Stimulated activated memory B cell treated with anti-CD40 and anti-IgM and Interleukin-4, amounts not matched to agents 10 μg/mL and 1 μg/mL and 100 μg/mL, for 72 hours (primary cell): Measurements from ENCODE around the gene FAM184B.

Experiments
- ATAC-seq: fragments of 150-1000 bp; cut with Tn5 transposase; 2 replicates; pipeline ENCODE4 v1.10.0; 2021
- H3K27ac Mint-ChIP-seq: one replicate; pipeline ENCODE4 v1.8.0; 2022; ENCODE audit warnings: mild to moderate bottlenecking, mixed read lengths
- H3K27me3 Mint-ChIP-seq: one replicate; pipeline ENCODE4 v1.8.0; 2022; ENCODE audit warnings: mixed read lengths
- H3K36me3 Mint-ChIP-seq: one replicate; pipeline ENCODE4 v1.8.0; 2022; ENCODE audit warnings: mixed read lengths
- H3K4me1 Mint-ChIP-seq: one replicate; pipeline ENCODE4 v1.8.0; 2022; ENCODE audit warnings: mixed read lengths
- H3K4me3 Mint-ChIP-seq: one replicate; pipeline ENCODE4 v1.8.0; 2022; ENCODE audit warnings: mild to moderate bottlenecking, moderate library complexity, mixed read lengths
- H3K9me3 Mint-ChIP-seq: one replicate; pipeline ENCODE4 v1.8.0; 2022; ENCODE audit warnings: mixed read lengths

FAM184B gene

DNA sequence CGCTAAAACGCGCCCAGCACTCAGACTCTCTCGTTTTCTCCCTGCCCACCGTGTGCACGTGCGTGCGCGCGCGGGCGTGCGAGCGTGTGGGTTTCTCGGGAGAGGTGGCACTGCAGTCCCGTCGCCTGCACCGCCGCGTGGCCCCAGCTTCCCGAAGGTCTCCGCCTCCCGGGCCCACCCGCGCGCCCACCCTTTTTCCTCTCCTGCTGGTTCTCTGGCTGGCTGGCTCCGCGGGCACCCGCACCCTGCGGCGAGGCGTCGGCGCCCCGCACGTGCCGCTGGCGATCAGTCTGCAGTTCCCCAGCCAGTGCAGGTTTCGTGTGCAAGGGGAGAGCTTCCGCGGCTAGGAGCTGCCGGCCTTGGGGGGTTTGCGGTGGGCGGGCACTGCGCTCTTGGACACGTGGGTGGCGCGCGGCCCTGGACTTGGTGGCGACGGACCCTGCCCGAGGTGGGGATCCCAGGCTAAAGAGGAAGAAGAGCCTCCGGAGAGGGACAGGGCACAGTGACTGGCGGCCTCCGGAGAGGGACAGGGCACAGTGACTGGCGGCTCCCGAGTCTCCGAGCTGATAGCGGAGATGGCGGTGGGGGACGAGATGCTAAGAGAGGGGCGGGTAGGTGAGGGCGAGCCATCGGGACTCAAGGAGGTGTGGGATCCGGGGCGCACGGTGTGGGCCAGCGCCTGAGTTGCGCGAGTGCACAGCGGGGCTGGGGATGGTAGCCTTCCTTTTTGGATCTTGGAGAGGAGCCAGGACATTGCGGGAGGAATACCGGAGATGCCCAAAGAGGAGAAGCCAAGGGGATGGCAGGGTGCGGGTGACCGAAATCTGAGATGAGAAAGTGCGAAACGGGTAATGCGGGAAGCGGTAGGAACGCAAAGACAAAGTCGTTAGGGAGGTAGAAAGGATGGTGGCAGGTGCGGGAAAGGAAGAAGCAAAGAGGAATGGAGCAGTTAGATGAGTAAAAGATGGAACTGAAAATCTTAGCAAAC lies at the start of gene FAM184B:
Gene FAM184B (minus strand): TSS at position 322 of the 988 bp plus-strand sequence. CDS start 322 bp downstream, outside the sequence.
- H3K9me3 Mint-ChIP-seq: no peaks in the 10 kb centered on the region
- no peak for ATAC-seq
- peak within 1 kb of the TSS; percentile 51 for H3K4me3 Mint-ChIP-seq
- no peak within 1 kb of the TSS for H3K27ac Mint-ChIP-seq
- peaks cover 11% of the 10 kb centered on the region for H3K4me1 Mint-ChIP-seq
- H3K36me3 Mint-ChIP-seq: no peaks in the 10 kb centered on the region
- H3K27me3 Mint-ChIP-seq: peaks cover 42% of the 10 kb centered on the region

DNA sequence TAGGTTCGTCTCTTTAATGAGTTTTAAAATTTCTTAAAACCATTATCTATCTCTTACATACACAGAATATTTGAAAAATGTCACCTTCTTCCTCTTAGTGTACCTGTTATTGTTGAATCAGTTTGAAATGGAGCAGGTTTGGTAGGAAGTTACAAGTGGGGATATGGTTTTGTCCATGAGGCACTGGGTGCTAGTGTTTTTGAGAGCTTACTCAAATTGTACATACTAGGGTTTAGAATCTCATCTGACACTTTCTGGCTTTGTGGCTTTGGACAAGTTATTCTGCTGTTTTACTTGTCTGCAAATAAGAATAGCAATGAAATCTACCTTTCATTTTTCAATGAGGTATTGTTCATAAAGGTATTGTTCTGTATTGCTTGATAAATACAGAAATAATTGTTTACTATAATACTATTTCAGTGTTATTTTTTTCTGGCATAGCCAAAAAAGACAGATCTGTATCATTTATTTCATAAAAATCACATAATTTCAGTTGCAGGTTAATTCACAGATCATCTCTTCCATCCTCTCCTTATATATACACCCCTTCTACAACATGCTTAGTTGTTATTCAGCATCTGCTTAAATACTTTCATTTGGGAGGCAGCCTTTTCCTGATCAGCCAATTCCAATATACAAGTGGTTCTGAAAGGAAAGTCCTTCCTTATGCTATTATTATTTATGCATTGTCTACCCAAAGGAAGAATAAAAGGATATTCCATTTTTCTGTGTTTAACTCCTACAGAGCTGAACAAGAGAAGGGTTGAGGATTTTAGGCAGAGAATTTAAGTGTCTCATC lies 42.6 kb upstream of the FAM184B start:
- no peak for ATAC-seq
- Mint-ChIP-seq H3K36me3 (no peaks in the 10 kb centered on the region), H3K4me3 (no peak overlapping the region), H3K9me3 (no peaks in the 10 kb centered on the region), H3K27me3 (no peaks in the 10 kb centered on the region), H3K27ac (no peak overlapping the region), H3K4me1 (no peaks in the 10 kb centered on the region)

DNA sequence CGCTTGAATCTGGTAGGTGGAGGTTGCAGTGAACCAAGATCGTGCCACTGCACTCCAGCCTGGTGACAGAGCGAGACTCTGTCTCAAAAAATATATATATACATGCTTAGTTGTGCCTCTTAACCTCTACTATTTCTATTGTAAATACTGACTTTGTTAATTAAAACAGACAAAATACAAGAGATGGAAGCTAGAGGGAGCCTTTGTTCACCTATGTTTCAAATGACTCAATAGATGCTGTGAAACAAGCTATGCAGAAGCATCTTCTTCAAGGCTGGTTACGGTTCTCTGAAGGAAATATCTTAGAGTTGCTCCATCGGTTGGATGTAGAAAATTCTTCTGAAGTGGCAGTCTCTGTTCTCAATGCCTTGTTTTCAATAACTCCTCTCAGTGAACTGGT lies 35.6 kb upstream of the FAM184B start:
- no peak overlapping the region for H3K27ac Mint-ChIP-seq
- no peaks in the 10 kb centered on the region for H3K27me3 Mint-ChIP-seq
- no peaks in the 10 kb centered on the region for H3K36me3 Mint-ChIP-seq
- no peak overlapping the region for H3K4me3 Mint-ChIP-seq
- ATAC-seq: no peak
- H3K9me3 Mint-ChIP-seq: no peaks in the 10 kb centered on the region
- H3K4me1 Mint-ChIP-seq: peaks cover 11% of the 10 kb centered on the region

DNA sequence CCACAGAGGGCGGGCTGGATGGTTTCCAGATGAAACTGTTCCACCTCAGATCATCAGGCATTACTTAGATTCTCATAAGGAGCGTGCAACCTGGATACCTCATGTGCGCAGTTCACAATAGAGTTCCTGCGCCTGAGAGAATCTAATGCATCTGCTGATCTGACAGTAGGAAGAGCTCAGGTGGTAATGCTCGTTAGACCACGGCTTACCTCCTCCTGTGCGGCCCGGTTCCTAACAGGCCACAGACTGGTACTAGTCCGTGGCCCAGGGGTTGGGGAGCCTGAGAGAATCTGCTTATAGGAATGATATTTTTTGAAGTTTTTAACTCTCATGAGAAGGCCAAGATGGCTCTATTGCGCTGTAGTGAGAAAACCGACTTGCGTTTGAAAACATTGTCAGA lies 34.7 kb upstream of the FAM184B start:
- Mint-ChIP-seq H3K4me1 (peaks cover 20% of the 10 kb centered on the region), H3K27ac (no peak overlapping the region), H3K36me3 (no peaks in the 10 kb centered on the region), H3K4me3 (no peak overlapping the region), H3K27me3 (no peaks in the 10 kb centered on the region), H3K9me3 (no peaks in the 10 kb centered on the region)
- no peak for ATAC-seq

DNA sequence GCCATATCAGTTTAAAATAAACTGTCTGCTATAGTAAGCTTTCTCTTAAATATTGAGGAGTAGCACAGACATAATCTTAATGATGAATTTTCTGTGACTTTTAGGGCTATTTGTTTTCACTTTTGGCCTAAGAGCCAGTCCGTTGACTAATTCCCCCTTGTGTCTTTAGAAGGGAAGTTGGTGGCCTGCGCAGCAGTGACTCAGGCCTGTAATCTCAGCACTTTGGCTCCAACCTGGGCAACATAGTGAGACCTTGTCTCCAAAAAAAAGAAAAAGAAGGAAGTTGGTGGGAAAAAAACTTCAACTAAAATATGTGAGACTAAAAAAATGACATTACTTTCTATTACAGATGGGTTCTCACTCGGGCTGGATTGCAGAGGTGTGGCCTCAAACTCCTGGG lies 32.7 kb upstream of the FAM184B start:
- Mint-ChIP-seq H3K36me3 (no peaks in the 10 kb centered on the region), H3K27me3 (no peaks in the 10 kb centered on the region), H3K4me1 (peaks cover 37% of the 10 kb centered on the region), H3K27ac (no peak overlapping the region), H3K4me3 (no peak overlapping the region), H3K9me3 (no peaks in the 10 kb centered on the region)
- ATAC-seq: no peak

DNA sequence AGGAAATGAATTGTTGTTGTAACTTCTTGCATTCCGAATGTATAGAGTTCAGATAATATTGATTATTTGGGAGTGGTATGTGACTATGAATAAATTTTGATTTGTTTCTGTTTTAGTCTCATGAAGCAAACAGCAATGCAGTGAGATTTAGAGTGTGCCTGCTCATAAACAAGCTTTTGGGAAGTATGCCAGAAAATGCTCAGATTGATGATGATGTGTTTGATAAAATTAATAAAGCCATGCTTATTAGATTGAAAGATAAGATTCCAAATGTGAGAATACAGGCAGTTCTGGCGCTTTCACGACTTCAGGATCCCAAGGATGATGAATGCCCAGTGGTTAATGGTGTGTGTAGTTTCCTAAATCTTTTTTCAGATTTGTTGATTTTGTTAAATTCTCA lies 31.4 kb upstream of the FAM184B start:
- Mint-ChIP-seq H3K36me3 (peaks cover under 1% of the 10 kb centered on the region), H3K9me3 (no peaks in the 10 kb centered on the region), H3K27ac (no peak overlapping the region), H3K4me3 (no peak overlapping the region), H3K4me1 (peaks cover 50% of the 10 kb centered on the region), H3K27me3 (no peaks in the 10 kb centered on the region)
- no peak for ATAC-seq

DNA sequence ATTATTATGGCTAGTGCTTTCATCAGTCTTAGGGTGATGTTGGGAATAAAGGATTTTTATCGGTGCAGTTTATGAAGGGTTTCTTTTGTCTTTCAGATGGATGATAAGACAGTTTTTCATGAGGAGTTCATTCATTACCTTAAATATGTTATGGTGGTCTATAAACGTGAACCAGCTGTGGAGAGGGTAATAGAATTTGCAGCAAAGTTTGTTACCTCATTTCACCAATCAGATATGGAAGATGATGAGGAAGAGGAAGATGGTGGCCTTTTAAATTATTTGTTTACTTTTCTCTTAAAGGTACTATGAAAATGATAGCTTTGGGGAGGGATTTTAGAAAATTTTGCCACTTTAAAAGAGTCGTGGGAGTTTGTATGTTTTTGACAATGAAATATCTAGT lies 30.7 kb upstream of the FAM184B start:
- no peak for ATAC-seq
- peak overlapping the region; percentile 38 for H3K4me3 Mint-ChIP-seq
- H3K36me3 Mint-ChIP-seq: peaks cover 6% of the 10 kb centered on the region
- peaks cover 50% of the 10 kb centered on the region for H3K4me1 Mint-ChIP-seq
- no peak overlapping the region for H3K27ac Mint-ChIP-seq
- no peaks in the 10 kb centered on the region for H3K27me3 Mint-ChIP-seq
- no peaks in the 10 kb centered on the region for H3K9me3 Mint-ChIP-seq

DNA sequence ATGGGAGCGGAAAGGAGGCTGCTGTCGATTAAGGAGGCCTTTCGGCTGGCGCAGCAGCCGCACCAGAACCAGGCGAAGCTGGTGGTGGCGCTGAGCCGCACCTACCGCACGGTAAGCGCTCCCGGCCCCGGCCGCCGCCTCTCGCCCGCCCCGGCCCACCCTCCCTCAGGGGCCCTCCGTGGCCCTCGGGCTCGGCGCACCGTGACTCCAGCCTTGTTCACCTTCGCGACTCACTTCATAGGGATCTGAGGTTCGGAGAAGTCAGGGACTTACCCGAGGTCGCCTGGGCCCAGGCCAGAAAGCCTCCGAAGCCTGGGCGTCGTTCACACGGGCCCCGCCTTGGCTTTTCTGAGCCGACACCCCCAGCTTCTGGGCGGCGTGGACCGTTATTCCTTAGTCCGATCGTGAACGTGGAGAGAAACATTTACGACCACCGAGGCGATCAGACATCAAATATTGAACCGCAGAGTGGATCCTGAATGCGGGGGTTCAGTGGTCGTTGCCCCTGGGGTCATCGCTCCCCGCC lies 29.7 kb upstream of the FAM184B start:
- Mint-ChIP-seq H3K36me3 (peaks cover 6% of the 10 kb centered on the region), H3K4me1 (peaks cover 59% of the 10 kb centered on the region), H3K27me3 (no peaks in the 10 kb centered on the region), H3K9me3 (no peaks in the 10 kb centered on the region), H3K27ac (peak overlapping the region; percentile 98), H3K4me3 (peak overlapping the region; percentile 94)
- ATAC-seq: peak; percentile 37

DNA sequence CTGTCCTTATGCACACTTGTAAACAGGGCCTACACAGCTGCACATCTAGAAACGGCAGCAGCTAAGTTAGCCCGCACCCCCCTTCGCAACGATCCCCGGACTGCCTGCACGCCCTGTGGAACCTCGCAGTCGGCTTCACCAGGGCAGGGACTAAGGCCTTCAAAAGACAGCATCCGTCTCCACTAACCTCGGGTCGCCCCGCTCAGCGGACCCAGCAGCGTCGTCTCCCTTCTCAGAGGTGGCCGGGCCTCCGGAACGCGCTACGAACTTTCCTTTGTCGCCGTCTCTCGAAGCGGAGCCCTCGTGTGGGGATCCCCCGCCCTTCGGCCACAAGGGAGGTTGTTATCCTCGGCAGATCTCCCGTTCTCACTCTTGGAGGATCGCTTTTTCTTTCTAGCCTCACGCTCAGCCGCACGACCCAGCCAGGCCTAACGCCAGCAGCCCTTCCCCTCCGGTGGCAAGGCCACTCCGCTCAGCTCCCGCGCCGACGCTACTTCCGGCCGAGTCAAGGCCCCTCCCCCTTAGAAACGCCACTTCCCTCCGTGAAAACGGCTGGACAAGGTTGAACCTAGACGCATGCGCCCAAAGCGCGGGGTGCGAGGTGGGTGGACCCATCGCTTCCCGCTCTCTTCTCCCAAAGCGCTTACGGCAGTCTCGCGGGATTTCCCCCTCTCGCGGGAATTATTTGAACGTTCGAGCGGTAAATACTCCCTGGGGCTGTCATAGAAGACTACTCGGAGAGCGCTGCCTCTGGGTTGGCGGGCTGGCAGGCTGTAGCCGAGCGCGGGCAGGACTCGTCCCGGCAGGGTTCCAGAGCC lies 29.0 kb upstream of the FAM184B start, which contains the start of the genes DCAF16 and NCAPG:
Gene DCAF16 (minus strand): TSS at position 498 of the 818 bp plus-strand sequence. CDS start 6,616 bp downstream, outside the sequence.
Gene NCAPG (plus strand): TSS at position 720 of the 818 bp plus-strand sequence. CDS start 99 bp downstream, outside the sequence.
- H3K36me3 Mint-ChIP-seq: peaks cover 6% of the 10 kb centered on the region
- peak within 1 kb of the TSS; percentile 98 for H3K27ac Mint-ChIP-seq

DNA sequence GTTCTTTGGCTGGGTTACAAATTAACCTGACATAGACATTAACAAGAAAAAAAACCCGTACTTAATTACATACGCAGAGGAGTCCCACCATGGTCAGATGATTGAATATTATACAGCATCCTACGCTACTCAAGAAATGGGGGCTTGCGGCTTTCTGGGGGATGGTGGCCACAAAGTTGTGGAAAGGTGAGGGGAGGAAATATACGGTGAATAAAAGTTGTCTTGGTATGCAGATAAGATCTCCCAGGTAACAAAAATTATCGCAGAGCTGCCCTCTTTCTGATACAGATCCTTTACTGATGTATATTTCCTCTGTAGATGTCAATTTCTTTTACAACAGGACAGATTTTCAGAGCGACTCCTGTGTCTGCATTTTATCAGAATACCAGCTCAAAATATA lies 28.2 kb upstream of the FAM184B start:
- Mint-ChIP-seq H3K9me3 (no peaks in the 10 kb centered on the region), H3K36me3 (peaks cover 6% of the 10 kb centered on the region), H3K27ac (peak overlapping the region; percentile 98), H3K4me1 (peaks cover 66% of the 10 kb centered on the region), H3K4me3 (peak overlapping the region; percentile 94), H3K27me3 (no peaks in the 10 kb centered on the region)
- no peak for ATAC-seq

More for the DNA sequence above, 29.0 kb upstream of the FAM184B start, which contains the start of the genes DCAF16 and NCAPG:
- no peaks in the 10 kb centered on the region for H3K27me3 Mint-ChIP-seq
- H3K9me3 Mint-ChIP-seq: no peaks in the 10 kb centered on the region
- peaks cover 66% of the 10 kb centered on the region for H3K4me1 Mint-ChIP-seq
- H3K4me3 Mint-ChIP-seq: peak within 1 kb of the TSS; percentile 94
- ATAC-seq: peak; percentile 98

DNA sequence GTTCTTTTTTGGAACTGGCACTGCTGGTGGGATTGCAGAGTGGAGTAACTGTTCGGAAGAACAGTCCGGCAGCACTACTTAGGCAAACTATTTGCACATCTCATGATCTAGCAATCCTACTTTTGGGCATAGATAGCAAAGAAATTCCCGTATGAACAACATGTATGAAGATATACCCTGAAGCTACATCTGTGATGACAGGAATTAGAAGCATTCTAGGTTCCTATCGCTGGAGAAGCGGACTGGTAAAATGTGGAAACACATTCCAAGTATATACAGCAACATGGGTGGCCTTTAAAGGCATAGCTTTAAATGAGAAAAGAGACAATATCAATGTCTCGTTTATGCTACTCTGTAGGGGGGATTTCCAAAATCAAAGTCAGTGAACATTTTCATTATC lies 26.0 kb upstream of the FAM184B start:
- Mint-ChIP-seq H3K27me3 (no peaks in the 10 kb centered on the region), H3K9me3 (no peaks in the 10 kb centered on the region), H3K4me3 (peak overlapping the region; percentile 10), H3K27ac (no peak overlapping the region), H3K4me1 (peaks cover 66% of the 10 kb centered on the region), H3K36me3 (peaks cover 25% of the 10 kb centered on the region)
- ATAC-seq: no peak

DNA sequence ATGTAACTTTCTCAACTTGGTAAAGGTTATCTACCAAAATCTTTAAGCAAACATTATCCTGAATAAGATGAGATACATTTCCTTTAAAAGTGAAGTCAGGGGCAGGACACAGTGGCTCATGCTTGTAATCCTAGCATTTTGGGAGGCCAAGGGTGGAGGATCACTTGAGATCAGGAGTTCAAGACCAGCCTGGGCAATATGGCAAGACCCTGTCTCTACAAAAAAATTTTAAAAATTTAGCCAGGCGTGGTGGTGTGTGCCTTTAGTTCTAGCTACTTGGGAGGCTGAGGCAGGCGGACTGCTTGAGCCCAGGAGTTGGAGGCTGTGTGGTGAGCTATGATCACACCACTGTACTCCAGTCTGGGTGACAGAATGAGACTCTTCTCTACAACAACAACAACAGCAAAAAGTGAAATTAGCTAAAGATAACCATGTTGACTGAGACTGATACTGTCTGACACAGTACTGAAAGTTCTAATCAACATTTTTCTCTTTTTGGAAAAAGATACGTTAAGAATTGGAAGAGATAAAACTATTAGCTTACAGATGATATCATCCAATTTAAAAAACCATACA lies 24.2 kb upstream of the FAM184B start:
- H3K27me3 Mint-ChIP-seq: no peaks in the 10 kb centered on the region

DNA sequence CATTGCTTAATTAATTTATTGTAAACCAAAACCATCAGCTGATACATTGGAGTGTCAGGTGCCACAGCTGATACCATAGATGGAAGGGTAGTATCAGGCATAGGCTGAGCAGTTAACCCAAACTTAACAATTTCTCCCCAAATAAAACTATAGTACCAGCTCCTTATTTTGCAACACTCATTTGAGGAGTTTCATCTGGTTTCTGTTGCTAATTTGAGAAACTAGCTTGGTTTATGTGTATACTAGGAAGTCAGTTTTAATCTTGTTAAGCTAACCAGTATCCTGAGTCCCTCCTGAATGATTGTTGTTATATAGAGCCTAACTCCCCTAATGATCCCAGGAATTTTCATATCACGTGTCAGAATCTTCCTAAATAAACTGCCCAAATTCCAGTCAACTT lies 16.4 kb upstream of the FAM184B start:
- peaks cover 5% of the 10 kb centered on the region for H3K4me1 Mint-ChIP-seq
- no peak overlapping the region for H3K4me3 Mint-ChIP-seq
- H3K27me3 Mint-ChIP-seq: no peaks in the 10 kb centered on the region
- no peaks in the 10 kb centered on the region for H3K9me3 Mint-ChIP-seq
- no peak overlapping the region for H3K27ac Mint-ChIP-seq
- ATAC-seq: no peak
- peaks cover 41% of the 10 kb centered on the region for H3K36me3 Mint-ChIP-seq

More for the DNA sequence above, 24.2 kb upstream of the FAM184B start:
- H3K36me3 Mint-ChIP-seq: peaks cover 32% of the 10 kb centered on the region
- H3K9me3 Mint-ChIP-seq: no peaks in the 10 kb centered on the region
- H3K27ac Mint-ChIP-seq: no peak overlapping the region
- peaks cover 56% of the 10 kb centered on the region for H3K4me1 Mint-ChIP-seq
- ATAC-seq: no peak
- no peak overlapping the region for H3K4me3 Mint-ChIP-seq

DNA sequence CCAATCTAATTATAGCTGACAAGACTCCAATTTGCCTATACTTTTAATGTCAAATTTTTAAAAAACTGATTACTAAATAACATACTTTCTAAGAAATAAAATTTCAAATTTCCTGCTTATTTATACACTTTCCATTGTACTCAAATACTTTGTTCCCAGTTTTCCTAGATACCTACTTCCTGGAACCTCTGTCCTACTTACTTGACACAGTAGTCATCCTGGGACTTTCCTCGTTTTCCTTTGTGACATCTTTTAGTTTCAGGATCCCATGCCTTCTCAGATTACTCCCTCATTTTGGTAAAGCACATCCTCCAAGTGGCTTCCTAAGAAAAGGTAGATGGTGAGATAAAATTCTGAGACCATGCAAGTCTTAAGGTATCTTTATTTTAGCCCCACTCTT lies 13.3 kb upstream of the FAM184B start:
- Mint-ChIP-seq H3K9me3 (no peaks in the 10 kb centered on the region), H3K4me1 (no peaks in the 10 kb centered on the region), H3K4me3 (no peak overlapping the region), H3K36me3 (peaks cover 46% of the 10 kb centered on the region), H3K27me3 (no peaks in the 10 kb centered on the region), H3K27ac (no peak overlapping the region)
- ATAC-seq: no peak
